ENCODE data around the gene INAVA.
A peak's percentile ranks its signal among the peaks of the same experiment; 100 is the strongest.
"Not testable (repeated sequence)": the region's sequence is repeated elsewhere in the genome, so short reads cannot be mapped to it uniquely, and the experiment has no call there.

Gene INAVA

DNA sequence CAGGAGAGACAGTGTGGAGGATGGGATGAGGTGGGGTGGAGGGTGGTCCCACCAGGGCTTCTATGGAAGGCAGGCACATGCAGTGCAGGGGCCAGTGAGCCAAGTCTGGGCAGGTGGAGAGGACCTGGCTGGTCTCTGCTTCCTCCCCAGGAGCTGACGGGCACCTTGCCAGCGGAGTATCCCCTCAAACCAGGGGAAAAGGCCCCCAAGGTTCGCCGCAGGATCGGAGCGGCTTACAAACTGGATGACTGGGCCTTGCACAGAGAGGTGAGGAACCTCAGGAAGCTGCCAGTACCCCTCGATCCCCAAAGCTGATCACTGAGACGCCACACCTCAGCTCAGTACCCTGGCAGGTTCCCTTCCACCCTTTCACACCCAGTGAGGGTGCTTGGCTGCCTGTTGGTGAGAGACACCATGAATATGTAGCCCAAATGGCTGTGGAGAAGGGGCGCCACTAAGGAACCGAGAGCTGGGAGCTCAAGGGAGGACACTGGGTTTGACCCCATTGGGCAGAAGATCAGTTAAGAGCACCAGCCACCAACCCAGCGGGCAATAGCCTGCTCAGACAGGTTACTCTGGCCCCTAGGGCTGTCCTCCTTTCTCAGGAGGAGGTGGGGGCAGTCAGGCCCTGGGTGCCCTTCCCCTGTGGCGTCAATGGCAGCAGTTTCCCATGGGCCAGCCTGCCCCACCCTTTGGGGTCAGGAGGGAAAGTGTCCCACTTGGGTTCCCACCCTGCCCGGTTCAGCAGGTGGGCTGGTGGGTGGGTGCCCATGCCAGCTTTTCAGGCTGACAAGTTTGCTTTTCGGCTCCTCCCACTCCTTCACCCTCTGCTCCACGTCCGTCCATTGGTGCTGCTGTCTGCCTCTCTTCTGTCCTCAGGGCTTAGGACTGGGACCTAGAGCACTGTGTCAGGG is 5.5 kb downstream of the INAVA start:
- no peak for DNase-seq

DNA sequence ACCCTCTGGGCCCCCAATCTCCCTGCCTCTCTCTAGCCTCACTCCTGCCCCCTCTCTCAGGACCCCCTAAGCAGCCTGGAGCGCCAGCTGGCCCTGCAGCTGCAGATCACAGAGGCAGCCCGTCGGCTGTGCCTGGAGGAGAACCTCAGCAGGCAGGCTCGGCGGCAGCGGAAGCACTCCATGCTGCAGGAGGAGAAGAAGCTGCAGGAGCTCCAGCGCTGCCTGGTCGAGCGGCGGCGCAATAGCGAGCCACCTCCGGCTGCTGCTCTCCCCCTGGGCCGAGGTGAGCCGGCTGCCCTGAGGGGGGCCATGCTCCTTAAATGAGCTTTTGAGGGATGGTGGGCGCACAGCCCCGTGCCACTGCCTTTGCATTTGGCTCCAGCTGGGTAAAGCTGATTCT is 6.2 kb downstream of the INAVA start:
- no peak for DNase-seq

DNA sequence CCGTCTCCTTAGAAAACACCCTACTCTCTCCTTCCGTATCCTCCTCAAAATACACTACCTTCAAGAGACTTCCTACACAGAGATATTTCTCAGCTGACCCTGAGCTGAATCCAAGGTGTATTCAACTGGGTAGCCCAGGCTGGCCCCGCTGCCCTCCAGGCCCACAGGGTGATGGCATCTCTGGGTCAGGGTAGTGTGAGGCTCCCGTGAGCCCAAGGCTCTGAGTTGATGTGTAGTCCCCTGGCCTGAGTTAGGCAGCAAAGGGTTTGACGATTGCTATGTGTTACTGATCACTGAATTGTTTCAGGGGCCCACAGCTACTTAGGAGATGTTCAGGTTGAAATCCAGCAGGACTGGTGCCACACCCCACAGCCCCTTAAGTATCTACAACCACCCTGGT is 6.7 kb downstream of the INAVA start:
- no peak for DNase-seq

DNA sequence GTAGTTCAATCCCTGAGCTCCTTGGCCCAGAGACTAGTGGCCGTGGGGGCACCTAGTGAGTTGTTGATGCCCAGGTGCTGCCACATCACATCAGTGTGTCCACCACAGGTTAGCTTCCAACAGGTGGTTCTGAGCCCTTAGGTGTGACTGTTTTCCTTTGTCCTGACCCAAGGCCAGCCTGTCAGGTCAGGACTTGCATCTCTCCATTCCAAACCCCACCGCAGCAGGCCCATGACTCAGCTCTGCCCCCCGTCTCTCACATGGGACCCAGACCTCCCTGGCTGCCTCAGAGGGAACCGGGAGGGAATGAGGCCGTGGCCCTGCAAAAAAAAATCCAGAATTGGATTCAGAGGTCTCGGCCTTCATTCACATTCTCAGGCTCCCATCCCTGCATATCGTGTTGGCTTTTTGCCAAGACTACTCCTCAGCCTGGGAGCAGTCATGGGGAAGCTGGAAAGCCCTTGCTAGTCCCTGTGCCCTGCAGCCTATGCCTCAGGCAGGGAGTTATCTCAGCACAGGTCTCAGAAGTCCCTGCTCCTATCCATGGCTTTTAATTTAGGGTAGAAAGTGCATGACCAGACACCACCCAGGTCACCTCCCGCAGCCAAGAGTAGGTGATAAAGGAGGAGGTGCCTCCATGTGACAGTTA is 7.2 kb downstream of the INAVA start:
- DNase-seq = peak; percentile 57

DNA sequence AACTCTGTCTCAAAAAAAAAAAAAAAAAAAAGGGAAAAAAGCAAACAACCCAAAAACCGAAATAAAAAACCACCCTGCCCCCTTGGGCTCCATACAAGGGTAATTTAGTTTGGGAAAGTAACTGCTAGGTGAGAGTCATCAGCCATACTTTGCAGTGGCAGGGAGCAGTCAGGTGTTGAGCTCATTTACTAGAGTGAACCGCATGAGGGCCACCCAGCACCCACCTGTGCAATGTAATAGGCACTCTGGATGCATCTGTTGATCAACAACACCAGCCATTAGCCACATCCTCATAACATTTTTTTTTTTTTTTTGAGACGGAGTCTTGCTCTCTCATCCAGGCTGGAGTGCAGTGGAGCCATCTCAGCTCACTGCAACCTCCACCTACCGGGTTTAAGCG is 9.1 kb downstream of the INAVA start:
- no peak for DNase-seq

DNA sequence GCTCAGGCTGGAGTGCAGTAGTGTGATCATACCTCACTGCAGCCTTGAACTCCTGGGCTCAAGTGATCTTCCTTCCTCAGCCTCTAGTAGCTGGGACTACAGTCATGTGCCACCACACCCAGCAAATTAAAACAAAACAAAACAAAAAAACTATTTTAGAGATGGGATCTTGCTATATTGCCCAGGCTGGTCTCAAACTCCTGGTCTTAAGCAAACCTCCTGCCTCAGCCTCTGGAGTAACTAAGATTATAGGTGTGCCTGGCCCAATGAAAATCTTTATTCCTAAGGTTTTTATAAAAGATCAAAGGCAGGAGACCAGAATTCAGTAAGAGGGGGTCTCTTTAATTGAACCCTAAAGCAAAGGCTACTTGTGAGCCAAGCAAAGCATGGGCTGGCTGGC is 10.1 kb downstream of the INAVA start:
- no peak for DNase-seq

DNA sequence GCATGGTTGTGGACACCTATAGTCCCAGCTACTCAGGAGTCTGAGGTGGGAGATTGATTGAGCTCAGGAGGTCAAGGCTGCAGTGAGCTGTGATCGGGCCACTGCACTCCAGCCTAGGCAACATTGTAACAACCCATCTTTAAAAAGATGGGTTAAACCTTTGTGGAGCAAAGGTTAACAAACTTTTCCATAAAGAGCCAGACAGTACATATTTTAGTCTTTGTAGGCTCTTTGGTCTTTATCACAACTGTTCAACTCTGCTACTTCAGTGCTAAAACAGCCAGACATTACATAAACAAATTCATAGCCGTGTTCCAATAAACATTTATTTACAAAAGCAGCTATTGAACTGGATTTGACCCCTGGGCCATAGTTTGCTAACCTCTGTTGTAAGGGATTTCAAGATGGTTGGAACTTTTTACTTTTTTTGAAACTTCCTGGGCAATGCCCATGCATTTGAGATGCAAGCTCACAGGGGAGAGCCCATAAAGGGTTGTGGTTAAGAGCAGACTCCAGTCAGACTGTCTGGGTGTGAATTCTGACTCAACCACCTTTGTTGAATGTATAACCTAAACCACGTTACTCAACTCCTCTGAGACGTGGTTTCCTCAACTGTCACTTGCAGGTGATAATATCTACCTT is 10.8 kb downstream of the INAVA start:
- DNase-seq = no peak

DNA sequence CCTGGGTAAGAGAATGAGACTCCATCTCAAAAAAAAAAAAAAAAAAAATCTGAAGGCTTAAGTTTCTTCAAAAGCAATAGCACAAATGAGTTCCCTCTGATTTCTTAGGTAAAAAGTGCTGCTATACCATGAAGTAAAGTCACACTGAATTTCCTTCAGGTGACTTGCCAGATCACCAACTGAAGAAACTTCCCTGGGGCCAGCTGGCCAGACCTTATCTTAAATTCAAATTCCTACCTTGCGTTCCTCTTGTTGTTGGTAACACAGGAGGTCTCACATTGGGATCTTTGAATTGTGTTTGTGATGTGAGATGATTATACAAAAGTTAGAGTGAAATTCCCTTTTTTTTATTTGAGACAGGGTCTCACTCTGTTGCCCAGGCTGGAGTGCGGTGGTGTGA is 11.8 kb downstream of the INAVA start:
- DNase-seq = no peak

DNA sequence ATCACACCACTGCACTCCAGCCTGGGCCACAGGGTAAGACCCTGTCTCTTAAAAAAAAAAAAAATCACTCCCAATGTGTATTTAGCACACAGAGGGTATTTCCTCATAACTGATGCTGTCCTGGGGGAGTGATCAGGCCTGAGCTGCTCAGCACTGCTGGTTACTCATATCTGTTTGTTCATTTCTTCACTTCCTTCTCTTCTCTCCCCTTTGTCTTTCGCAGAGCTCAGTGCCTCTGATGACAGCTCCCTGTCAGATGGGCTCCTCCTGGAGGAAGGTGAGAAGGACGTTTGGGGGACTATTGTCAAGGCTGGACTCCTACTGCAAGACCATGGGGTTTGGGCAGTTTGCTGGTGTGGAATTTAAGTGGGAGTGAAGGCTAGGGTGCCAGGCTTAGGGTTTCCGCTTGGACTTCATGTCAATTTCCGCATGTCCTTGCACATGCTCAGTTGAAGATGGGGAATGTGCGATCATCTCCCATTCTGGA is 13.0 kb downstream of the INAVA start:
- DNase-seq = no peak

DNA sequence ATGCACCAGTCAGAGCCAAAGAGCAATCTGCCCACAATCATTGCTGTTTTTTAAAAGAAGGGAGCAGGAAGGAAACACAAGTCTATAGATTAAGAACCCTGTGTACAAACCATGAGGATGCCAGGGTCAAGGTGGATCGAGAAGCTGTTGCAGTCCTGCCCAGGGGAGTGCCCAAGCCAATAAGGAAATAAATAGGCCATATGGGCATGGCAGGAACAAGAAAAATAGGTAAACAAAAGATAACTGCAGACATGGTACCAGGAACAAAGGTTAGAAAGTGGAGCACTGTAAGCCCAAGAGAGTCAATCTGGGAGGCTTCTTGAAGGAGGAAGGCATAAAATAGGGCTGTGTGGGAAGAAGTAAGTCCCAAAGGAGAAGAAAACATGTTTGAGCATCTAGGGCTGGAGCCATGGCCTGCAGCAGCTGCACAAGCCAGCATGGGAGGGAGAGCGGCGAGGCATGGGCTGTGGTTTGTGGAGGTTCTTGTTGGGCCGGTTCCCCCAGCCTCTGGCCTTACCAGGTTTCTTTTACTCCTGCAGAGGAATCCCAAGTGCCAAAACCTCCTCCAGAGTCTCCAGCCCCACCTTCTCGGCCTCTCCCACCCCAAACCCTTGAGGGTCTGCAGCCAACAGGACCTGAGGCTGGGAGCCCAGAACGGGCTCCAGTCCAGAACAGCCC is 13.6 kb downstream of the INAVA start:
- DNase-seq = no peak

DNA sequence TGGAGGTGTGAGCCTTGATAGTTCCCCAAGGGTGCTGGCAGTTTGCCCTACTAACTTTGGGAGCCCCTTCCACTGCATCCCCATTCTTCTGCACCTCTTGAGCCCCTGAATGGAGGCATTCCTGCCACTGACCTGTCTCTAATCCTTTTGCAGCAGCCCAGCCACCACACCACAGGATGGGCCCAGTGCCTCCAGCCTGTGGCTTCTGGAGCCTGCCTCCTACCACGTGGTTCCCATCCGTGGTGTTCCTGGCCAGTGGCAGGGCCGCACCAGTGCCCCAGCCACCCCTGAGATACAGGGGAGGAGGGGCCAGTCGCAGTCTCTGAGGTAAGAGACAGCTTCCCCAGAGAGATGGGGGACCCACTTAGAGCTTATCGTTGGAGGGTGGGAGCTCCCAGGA is 14.4 kb downstream of the INAVA start:
- no peak for DNase-seq

DNA sequence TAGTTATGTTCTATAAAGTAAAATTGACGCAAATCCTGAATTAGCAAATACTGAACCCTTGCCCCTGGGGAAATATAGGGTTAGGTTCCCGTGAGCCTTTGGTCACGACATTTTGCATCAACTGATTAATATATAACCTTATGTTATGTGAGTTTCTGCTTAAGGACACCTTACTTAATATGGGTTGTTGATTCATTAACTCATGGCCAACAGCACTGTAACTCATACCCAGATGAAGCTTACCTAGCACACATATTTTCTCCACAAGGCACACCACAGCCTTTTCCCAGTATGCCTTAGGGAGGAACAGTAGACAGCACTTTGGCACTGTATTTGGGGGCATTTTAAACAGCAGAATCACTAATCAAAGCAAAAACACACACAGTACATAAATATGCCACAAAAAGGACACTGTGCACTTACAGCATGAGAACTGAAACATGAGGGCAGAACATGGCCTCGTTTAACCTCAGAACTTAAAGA is 15.1 kb downstream of the INAVA start:
- DNase-seq = no peak

DNA sequence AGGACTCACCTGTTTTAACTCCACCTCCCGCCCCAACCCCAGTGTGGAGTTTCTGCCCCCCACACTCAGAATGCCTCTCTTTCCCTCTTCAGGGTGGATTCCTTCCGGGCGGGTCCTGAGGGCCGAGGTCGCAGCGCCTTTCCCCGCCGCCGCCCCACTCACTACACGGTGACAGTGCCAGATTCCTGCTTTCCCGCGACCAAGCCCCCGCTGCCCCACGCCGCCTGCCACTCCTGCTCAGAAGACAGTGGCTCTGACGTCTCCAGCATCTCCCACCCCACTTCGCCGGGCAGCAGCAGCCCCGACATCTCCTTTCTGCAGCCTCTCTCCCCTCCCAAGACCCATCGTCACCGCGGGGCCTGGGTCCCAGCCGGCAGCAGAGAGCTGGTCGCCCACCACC is 16.7 kb downstream of the INAVA start:
- DNase-seq = no peak

DNA sequence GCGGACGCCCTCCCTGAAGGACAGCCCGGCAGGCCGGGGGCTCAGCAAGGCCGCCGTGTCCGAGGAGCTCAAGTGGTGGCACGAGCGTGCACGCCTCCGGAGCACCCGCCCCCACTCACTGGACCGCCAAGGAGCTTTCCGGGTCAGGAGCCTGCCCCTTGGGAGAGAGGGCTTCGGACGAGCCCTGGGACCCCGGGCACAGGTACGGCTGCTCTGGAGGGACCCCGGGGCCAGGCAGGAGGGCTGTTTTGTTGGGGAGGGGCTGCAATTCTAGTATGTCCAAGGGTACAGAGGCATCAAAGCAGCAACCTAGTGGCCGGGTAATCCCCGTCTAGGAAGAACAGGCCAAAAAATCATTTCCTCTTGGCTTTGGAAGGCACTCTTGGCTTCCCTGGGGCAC is 17.2 kb downstream of the INAVA start:
- DNase-seq = not testable (repeated sequence)

DNA sequence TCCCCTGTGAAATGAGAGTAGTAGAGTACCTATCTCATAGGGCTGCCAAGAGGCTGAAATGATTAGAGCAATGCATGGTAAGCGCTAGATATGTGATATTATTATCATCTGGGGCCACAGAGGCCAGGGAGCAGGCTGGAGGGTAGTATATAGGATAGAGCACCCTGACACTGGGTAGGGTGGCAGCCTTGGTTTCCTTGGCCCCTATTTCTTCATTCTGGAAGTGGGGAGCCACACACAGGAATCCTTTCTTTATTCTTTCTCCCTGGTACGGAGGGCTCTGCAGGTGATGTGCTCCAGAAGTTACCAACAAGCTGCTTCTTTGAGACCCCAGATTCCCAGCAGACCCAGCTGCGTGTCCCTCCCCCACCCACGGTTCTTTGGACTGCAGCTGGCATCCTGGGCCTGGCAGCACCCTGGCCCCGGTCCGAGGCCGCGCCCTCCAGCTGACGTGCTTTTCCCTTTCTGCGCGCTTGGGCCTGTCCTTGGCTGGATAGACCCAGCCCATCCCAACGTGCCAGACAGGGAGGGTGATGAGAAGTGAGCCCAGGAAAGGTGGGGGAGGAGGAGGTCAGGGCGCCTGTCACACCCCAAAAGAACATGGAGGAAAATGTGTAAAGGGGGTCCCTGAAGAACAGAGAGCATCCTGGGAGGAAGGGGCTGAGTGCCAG is 18.2 kb downstream of the INAVA start:
- no peak for DNase-seq

DNA sequence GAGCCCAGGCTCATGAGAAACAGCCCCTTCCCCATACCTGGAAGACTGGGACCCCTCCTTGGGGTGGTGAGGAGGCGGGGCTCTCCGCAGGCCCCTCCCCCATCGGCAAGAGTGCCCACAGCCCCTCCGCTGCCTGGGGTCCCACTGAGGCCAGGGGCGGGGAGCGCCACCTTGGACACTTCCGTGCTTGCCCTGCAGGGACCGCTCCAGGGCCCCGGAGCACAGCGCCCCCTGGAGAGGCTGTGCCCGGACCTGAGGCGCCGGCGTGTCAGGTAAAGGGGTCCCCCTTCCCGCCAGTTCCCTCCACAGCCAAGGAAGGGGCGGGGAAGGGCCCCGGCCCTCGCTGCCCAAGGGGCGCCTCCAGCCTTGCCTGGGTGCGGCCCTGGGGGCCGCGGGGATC is 21.5 kb downstream of the INAVA start:
- no peak for DNase-seq

DNA sequence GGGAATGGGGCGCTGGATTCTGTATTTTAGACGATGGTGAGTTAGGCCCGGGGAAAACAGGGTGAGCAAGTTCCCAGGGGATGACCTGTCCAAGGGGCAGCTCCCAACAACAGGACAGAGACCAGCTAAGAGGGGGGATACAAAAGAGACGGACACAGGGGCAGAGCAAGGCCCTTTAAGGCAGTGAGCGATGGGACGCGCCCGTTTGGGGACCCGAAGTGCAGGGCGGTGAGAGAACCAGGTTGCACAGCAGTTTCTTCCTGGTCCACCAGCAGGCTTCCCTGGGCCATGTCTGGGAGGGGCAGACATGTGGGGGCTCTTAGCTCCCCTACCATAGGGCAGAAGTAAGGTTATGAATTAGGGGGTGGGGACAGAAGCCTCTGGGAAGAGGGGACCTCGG is 22.0 kb downstream of the INAVA start:
- DNase-seq = no peak

DNA sequence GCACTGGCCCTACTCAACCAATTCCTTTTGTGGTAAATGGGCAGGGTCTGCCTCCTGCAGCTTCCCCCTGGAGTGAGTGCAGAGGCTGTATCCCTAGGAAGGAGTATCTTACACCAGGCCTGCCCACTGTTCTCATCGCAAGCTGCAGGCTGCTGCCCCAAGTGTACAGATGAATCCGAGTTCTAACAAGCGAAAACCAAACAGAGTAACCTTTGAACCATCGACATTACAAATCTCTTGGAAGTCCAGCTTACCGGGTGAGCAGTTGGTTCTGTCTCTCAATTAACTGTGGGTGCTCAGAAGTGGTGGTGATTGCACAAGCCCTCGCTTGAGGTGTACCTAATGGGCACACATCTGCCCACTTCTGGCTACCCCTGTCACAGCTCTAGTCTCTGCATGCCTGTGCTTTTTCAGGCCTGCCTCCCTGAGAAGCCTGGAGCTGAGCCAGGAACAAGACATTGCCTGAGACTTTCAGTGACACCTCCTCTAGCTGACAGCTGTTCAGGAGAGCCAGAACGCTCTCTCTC is 22.7 kb downstream of the INAVA start:
- peak; percentile 25 for DNase-seq

DNA sequence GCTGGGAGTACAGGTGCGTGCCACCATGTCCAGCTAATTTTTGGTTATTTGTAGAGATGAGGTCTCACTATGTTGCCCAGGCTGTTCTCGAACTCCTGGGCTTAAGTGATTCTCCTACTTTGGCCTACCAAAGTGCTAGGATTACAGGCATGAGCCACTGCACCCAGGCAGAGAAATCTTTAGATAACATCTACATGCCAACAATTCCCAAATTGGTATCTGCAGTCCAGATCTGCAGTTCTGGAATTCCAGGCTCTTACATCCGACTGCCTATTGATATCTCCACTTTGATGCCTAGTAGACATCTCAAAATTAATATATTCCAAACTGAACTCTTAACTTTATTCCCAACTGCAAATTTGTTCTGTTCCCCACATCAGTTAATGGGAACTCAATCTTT is 23.3 kb downstream of the INAVA start:
- DNase-seq = no peak

DNA sequence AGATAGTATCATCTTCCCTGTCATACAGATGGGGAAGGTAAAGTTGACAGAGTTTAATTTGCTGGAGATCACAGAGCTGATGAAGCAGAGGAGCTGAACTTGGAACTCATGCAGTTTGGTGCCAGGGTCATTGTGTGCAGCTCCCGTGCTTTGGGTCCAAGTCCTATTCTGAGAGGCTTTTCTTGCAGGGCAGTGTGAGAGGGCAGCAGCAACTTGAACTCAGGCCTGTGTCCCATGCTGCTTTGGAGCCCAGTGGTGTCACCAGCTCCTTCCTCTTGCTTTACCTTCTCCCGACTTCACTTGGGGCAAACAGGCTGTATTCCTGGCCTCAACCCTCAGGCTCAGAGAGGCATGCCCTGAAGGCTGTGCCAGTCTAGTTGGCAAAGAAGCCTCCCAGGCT is 24.7 kb downstream of the INAVA start:
- no peak for DNase-seq

DNA sequence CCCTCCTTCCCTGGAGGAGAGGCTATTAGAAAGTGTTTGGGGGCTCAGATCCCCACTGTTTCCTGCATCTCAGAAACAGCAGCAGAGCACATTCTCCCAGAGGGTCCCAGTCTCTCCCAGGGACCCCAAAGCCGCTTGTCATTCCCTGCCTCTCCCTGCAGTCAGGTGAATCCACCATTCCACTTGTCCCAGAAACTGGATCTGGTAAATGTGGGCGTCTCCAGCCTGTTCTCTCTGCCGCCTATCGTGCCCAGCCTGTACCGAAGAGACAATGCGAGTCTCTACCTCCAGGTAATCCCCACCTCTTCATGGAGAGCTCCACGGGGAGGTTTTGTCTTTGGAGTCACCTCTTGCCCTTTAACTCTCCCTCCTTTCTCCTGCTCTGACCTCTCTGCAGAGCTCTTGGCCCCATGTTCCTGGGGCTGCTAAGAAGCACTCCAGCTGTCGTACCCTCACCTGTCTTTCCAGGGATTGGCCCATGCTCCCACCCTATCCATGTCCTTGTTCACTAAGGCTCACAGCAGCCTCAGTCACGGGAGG is 26.9 kb downstream of the INAVA start:
- DNase-seq = no peak

DNA sequence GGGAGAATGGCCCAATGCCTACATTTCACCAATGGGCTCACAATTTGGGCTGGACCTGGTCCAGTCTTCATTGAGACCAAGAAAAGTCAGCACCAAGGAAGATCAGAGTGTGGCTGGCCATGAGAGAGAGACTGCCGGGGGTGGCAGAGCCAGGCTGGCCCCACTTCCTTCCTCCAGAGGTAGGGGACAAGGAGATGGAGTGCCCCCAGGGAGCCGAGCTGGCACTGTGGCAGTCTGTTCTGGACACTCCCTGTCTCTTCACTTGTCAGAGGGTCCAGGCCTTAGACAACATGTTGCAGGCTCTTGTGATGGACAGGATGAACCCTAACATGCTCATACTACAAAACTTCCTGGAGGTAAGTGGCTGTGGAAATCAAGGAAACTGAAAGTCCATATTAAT is 27.7 kb downstream of the INAVA start:
- no peak for DNase-seq

Measured in NCI-H82 (cell line).